SIG-M5 treated with dmso at 0.1 percent for 504 hours (cell line): ENCODE results near the gene ZNF750.

Experiments
- DNase-seq: peaks from one replicate; lab custom pipeline; 2025; ENCODE audit not compliant: unreplicated experiment; lab: John Stamatoyannopoulos, UW

Gene ZNF750

GRCh38 chr17:82836823-82837357, 2.9 kb downstream of the ZNF750 start:
- DNase-seq = no peak

GRCh38 chr17:82835766-82836512, 3.9 kb downstream of the ZNF750 start:
- no peak for DNase-seq

GRCh38 chr17:82835122-82835521, 4.7 kb downstream of the ZNF750 start:
- DNase-seq = no peak

- no peak for DNase-seq
These were observed 6.8 kb downstream of the ZNF750 start for GRCh38 chr17:82832881-82833475.

- no peak for DNase-seq
These were observed 7.4 kb downstream of the ZNF750 start for GRCh38 chr17:82832411-82832810.

GRCh38 chr17:82831818-82832200, 8.0 kb downstream of the ZNF750 start:
- no peak for DNase-seq

GRCh38 chr17:82831041-82831817, 8.6 kb downstream of the ZNF750 start:
- DNase-seq = no peak

- DNase-seq = no peak
These were observed 9.6 kb downstream of the ZNF750 start for GRCh38 chr17:82830249-82830661.

GRCh38 chr17:82828875-82829487, 10.8 kb downstream of the ZNF750 start:
- no peak for DNase-seq

- no peak for DNase-seq
These were observed 12.9 kb downstream of the ZNF750 start for GRCh38 chr17:82826956-82827355.

GRCh38 chr17:82826211-82826610, 13.6 kb downstream of the ZNF750 start:
- DNase-seq = no peak

- DNase-seq = no peak
These were observed 14.2 kb downstream of the ZNF750 start for GRCh38 chr17:82825540-82826124.

GRCh38 chr17:82823004-82823403, 16.8 kb downstream of the ZNF750 start:
- no peak for DNase-seq

- DNase-seq = no peak
These were observed 17.5 kb downstream of the ZNF750 start for GRCh38 chr17:82822281-82822680.

- no peak for DNase-seq
These were observed 18.3 kb downstream of the ZNF750 start for GRCh38 chr17:82821554-82821953.

GRCh38 chr17:82820278-82821251, 19.3 kb downstream of the ZNF750 start:
- no peak for DNase-seq

- DNase-seq = no peak
These were observed 21.9 kb downstream of the ZNF750 start for GRCh38 chr17:82817947-82818346.

- no peak for DNase-seq
These were observed 23.5 kb downstream of the ZNF750 start for GRCh38 chr17:82816358-82816757.

GRCh38 chr17:82815790-82816305, 24.0 kb downstream of the ZNF750 start:
- no peak for DNase-seq

GRCh38 chr17:82815354-82815753, 24.5 kb downstream of the ZNF750 start:
- no peak for DNase-seq
